ENCODE data around the gene FAM162A.

DNA sequence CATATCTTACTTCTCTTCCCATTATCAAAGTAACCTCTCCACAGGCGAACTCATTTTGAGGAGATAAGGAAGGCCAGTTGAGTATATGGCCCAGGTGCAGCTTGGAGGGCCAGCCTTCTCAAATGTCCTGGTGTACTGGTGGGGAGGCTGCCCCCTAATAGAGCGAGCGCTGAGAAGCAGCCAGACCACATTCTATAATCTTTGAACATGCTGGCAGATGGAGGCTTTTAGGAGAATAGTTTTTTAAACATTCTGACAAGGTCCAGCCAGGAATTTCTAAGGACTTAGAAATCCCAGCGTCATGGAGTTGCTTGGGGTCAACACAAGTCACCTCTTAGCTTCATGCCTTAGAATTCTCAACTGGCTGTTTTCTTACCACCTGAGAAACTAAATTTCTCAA, 26.1 kb downstream of the FAM162A start:
- TF ChIP-seq, protein P1, sequence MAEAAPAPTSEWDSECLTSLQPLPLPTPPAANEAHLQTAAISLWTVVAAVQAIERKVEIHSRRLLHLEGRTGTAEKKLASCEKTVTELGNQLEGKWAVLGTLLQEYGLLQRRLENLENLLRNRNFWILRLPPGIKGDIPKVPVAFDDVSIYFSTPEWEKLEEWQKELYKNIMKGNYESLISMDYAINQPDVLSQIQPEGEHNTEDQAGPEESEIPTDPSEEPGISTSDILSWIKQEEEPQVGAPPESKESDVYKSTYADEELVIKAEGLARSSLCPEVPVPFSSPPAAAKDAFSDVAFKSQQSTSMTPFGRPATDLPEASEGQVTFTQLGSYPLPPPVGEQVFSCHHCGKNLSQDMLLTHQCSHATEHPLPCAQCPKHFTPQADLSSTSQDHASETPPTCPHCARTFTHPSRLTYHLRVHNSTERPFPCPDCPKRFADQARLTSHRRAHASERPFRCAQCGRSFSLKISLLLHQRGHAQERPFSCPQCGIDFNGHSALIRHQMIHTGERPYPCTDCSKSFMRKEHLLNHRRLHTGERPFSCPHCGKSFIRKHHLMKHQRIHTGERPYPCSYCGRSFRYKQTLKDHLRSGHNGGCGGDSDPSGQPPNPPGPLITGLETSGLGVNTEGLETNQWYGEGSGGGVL (tag by site-specific recombination; IDR thresholded peaks at IDR 0.05) = no peak
- TF ChIP-seq ZSCAN30 (tag by site-specific recombination; IDR thresholded peaks at IDR 0.05) (no peak), SP2 (tag by site-specific recombination; IDR thresholded peaks at IDR 0.05) (no peak), ZNF132 (tag by site-specific recombination; IDR thresholded peaks at IDR 0.05; ENCODE audit: borderline replicate concordance) (no peak), TCF7L2 (IDR thresholded peaks at IDR 0.05; ENCODE audit: borderline replicate concordance, low read depth, low read length) (no peak), MYNN (tag by site-specific recombination; IDR thresholded peaks at IDR 0.05; ENCODE audit: borderline replicate concordance) (no peak), ZNF48 (tag by site-specific recombination; IDR thresholded peaks at IDR 0.05) (no peak), YY1 (tag by site-specific recombination; IDR thresholded peaks at IDR 0.05) (no peak), ZNF274 (IDR thresholded peaks at IDR 0.05; ENCODE audit: low read length) (no peak), ZNF274 (tag by site-specific recombination; IDR thresholded peaks at IDR 0.05; ENCODE audit: borderline replicate concordance) (no peak), ZNF202 (tag by site-specific recombination; IDR thresholded peaks at IDR 0.05; ENCODE audit: borderline replicate concordance) (no peak)
- TF ChIP-seq, protein P2, sequence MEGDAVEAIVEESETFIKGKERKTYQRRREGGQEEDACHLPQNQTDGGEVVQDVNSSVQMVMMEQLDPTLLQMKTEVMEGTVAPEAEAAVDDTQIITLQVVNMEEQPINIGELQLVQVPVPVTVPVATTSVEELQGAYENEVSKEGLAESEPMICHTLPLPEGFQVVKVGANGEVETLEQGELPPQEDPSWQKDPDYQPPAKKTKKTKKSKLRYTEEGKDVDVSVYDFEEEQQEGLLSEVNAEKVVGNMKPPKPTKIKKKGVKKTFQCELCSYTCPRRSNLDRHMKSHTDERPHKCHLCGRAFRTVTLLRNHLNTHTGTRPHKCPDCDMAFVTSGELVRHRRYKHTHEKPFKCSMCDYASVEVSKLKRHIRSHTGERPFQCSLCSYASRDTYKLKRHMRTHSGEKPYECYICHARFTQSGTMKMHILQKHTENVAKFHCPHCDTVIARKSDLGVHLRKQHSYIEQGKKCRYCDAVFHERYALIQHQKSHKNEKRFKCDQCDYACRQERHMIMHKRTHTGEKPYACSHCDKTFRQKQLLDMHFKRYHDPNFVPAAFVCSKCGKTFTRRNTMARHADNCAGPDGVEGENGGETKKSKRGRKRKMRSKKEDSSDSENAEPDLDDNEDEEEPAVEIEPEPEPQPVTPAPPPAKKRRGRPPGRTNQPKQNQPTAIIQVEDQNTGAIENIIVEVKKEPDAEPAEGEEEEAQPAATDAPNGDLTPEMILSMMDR (tag by site-specific recombination; IDR thresholded peaks at IDR 0.05) = no peak
